ENCODE measurements around the gene ANTKMT.
A peak's percentile ranks its signal among the peaks of the same experiment; 100 is the strongest.

Gene ANTKMT

DNA sequence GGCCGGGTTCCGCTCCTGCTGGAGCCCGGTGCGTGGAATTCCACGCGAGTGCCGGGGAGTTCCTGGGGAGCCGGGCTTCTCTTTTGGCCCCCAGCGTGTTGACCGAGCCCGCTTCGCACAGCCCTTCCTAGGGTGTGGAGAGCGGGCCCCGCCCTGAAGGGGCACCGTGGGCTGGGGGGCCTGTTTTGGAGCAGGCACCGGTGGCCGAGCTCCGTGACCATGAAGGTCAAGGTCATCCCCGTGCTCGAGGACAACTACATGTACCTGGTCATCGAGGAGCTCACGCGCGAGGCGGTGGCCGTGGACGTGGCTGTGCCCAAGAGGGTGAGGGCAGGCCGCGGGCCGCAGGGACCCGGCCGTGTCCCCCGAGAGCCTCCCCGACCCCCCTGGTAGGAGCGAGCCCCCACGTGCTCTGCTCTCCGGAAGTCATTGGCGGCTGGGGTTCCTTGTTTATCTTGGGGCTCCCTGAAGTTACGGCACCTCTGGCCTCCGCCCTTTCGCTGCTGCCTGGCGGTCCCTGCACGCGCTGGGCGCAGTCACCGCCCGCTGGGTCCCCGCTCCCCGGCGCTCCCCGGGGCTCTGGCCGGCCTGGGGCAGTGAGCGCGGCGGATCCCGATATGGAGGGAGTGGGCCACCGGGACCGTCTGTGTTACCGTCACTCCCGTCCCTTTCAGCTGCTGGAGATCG, 6.5 kb downstream of the ANTKMT start (continued):
- TF ChIP-seq, protein P1, sequence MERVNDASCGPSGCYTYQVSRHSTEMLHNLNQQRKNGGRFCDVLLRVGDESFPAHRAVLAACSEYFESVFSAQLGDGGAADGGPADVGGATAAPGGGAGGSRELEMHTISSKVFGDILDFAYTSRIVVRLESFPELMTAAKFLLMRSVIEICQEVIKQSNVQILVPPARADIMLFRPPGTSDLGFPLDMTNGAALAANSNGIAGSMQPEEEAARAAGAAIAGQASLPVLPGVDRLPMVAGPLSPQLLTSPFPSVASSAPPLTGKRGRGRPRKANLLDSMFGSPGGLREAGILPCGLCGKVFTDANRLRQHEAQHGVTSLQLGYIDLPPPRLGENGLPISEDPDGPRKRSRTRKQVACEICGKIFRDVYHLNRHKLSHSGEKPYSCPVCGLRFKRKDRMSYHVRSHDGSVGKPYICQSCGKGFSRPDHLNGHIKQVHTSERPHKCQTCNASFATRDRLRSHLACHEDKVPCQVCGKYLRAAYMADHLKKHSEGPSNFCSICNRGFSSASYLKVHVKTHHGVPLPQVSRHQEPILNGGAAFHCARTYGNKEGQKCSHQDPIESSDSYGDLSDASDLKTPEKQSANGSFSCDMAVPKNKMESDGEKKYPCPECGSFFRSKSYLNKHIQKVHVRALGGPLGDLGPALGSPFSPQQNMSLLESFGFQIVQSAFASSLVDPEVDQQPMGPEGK (CRISPR knock-in tag; IDR thresholded peaks at IDR 0.05; ENCODE audit: borderline replicate concordance), result no peak
- no peak for TF ChIP-seq GLIS3 (CRISPR knock-in tag; IDR thresholded peaks at IDR 0.05)

DNA sequence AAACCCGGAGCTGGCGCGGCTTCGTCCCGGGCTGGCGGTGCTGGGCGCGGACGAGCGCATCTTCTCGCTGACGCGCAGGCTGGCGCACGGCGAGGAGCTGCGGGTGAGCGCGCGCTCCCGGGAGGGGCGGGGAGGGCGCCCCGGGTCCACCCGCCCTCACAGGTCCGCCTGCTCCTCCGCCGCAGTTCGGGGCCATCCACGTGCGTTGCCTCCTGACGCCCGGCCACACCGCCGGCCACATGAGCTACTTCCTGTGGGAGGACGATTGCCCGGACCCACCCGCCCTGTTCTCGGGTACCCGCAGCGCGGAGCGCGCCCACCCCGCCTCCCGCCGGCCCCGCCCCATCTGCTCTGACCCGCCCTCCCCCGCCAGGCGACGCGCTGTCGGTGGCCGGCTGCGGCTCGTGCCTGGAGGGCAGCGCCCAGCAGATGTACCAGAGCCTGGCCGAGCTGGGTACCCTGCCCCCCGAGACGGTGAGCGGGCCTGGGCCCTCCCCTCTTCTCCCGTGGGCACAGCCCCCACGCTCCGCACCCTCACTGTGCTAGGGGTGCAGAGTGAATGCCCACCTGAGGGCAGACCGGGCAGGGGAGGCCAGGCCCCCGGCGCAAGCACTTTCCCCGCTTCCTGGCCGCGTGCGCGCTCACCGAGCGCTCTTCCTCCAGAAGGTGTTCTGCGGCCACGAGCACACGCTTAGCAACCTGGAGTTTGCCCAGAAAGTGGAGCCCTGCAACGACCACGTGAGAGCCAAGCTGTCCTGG, 7.4 kb downstream of the ANTKMT start:
- TF ChIP-seq ARNTL (CRISPR knock-in tag; IDR thresholded peaks at IDR 0.05; ENCODE audit: borderline replicate concordance, low read depth), result peak; percentile 70; the same call in 1 of the 2 replicates
- TF ChIP-seq ZFP30 (CRISPR knock-in tag; IDR thresholded peaks at IDR 0.05), result no peak
- peak; percentile 63 for ATAC-seq

DNA sequence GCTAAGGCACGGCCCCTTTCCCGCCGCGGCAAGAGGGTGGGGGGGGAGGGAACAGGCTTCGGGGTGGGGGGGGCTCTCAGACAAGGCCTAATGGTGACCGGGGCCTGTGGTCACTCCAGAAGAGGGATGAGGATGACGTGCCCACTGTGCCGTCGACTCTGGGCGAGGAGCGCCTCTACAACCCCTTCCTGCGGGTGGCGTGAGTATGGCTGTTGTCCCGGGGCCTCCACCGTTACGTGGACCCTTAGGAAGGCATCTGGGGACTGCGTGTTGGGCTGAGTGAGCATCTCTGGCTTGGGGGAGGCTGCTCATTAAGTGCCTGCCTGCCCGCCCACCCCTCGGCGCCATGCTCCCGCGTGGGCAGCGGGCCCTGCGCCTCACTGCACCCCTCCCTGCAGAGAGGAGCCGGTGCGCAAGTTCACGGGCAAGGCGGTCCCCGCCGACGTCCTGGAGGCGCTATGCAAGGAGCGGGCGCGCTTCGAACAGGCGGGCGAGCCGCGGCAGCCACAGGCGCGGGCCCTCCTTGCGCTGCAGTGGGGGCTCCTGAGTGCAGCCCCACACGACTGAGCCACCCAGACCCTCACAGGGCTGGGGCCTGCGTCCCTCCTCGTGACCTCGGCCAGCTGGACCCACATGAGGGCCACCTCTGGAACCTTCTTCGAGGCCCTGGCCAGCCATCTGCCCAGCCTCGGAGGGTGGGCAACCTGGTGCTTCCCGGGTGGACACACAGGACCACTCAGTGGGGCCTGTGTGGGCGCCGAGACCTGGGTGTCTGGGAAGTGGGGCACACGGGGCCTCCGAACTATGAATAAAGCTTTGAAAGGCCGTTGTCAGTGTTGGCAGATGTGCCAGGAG, 8.2 kb downstream of the ANTKMT start:
- no peak for TF ChIP-seq CSDC2 (CRISPR knock-in tag; IDR thresholded peaks at IDR 0.05)
- no peak for TF ChIP-seq ZFP30 (CRISPR knock-in tag; IDR thresholded peaks at IDR 0.05)
- TF ChIP-seq ZFP3 (CRISPR knock-in tag; IDR thresholded peaks at IDR 0.05), result no peak
- TF ChIP-seq, protein P1 (CRISPR knock-in tag; IDR thresholded peaks at IDR 0.05; ENCODE audit: borderline replicate concordance), result no peak
- TF ChIP-seq TCF4 (CRISPR knock-in tag; IDR thresholded peaks at IDR 0.05; ENCODE audit: borderline replicate concordance), result no peak
- TF ChIP-seq, protein P2, sequence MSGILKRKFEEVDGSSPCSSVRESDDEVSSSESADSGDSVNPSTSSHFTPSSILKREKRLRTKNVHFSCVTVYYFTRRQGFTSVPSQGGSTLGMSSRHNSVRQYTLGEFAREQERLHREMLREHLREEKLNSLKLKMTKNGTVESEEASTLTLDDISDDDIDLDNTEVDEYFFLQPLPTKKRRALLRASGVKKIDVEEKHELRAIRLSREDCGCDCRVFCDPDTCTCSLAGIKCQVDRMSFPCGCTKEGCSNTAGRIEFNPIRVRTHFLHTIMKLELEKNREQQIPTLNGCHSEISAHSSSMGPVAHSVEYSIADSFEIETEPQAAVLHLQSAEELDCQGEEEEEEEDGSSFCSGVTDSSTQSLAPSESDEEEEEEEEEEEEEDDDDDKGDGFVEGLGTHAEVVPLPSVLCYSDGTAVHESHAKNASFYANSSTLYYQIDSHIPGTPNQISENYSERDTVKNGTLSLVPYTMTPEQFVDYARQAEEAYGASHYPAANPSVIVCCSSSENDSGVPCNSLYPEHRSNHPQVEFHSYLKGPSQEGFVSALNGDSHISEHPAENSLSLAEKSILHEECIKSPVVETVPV (CRISPR knock-in tag; IDR thresholded peaks at IDR 0.05), result no peak
- no peak for TF ChIP-seq RARB (CRISPR knock-in tag; IDR thresholded peaks at IDR 0.05)
- TF ChIP-seq TOX (CRISPR knock-in tag; IDR thresholded peaks at IDR 0.05; ENCODE audit: borderline replicate concordance), result no peak
- no peak for TF ChIP-seq OSR1 (CRISPR knock-in tag; IDR thresholded peaks at IDR 0.05)
- no peak for TF ChIP-seq ZNF565 (CRISPR knock-in tag; conservative IDR thresholded peaks at IDR 0.05; ENCODE audit: low read depth)
- TF ChIP-seq PPARA (CRISPR knock-in tag; IDR thresholded peaks at IDR 0.05; ENCODE audit: borderline replicate concordance), result no peak
- no peak for TF ChIP-seq ISL1 (CRISPR knock-in tag; IDR thresholded peaks at IDR 0.05)
- TF ChIP-seq, protein P3, sequence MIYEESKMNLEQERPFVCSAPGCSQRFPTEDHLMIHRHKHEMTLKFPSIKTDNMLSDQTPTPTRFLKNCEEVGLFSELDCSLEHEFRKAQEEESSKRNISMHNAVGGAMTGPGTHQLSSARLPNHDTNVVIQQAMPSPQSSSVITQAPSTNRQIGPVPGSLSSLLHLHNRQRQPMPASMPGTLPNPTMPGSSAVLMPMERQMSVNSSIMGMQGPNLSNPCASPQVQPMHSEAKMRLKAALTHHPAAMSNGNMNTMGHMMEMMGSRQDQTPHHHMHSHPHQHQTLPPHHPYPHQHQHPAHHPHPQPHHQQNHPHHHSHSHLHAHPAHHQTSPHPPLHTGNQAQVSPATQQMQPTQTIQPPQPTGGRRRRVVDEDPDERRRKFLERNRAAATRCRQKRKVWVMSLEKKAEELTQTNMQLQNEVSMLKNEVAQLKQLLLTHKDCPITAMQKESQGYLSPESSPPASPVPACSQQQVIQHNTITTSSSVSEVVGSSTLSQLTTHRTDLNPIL (CRISPR knock-in tag; IDR thresholded peaks at IDR 0.05; ENCODE audit: low read depth), result no peak
- TF ChIP-seq, protein P4, sequence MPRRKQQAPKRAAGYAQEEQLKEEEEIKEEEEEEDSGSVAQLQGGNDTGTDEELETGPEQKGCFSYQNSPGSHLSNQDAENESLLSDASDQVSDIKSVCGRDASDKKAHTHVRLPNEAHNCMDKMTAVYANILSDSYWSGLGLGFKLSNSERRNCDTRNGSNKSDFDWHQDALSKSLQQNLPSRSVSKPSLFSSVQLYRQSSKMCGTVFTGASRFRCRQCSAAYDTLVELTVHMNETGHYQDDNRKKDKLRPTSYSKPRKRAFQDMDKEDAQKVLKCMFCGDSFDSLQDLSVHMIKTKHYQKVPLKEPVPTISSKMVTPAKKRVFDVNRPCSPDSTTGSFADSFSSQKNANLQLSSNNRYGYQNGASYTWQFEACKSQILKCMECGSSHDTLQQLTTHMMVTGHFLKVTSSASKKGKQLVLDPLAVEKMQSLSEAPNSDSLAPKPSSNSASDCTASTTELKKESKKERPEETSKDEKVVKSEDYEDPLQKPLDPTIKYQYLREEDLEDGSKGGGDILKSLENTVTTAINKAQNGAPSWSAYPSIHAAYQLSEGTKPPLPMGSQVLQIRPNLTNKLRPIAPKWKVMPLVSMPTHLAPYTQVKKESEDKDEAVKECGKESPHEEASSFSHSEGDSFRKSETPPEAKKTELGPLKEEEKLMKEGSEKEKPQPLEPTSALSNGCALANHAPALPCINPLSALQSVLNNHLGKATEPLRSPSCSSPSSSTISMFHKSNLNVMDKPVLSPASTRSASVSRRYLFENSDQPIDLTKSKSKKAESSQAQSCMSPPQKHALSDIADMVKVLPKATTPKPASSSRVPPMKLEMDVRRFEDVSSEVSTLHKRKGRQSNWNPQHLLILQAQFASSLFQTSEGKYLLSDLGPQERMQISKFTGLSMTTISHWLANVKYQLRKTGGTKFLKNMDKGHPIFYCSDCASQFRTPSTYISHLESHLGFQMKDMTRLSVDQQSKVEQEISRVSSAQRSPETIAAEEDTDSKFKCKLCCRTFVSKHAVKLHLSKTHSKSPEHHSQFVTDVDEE (CRISPR knock-in tag; IDR thresholded peaks at IDR 0.05), result no peak
- no peak for TF ChIP-seq ZC3H10 (CRISPR knock-in tag; IDR thresholded peaks at IDR 0.05)
- TF ChIP-seq BACH2 (CRISPR knock-in tag; IDR thresholded peaks at IDR 0.05; ENCODE audit: borderline replicate concordance), result no peak
- no peak for TF ChIP-seq SNAI2 (CRISPR knock-in tag; IDR thresholded peaks at IDR 0.05)
- no peak for ATAC-seq
